COLO668 (cell line): ENCODE measurements around the gene NMT1.

Experiments
- DNase-seq: peaks from one replicate; lab custom pipeline; 2025; ENCODE audit not compliant: unreplicated experiment; lab: John Stamatoyannopoulos, UW

NMT1 gene

GRCh38 chr17:45060797-45061605 lies at the start of gene NMT1:
Gene NMT1, plus strand, starts transcription at chr17:45061317. Its CDS starts 13 bp downstream, at chr17:45061330.
- peak; percentile 94 for DNase-seq

- no peak for DNase-seq
Measured at GRCh38 chr17:45011767-45012166, 49.4 kb upstream of the NMT1 start.

GRCh38 chr17:45013021-45013997 lies 47.8 kb upstream of the NMT1 start:
- peak; percentile 12 for DNase-seq

DNA sequence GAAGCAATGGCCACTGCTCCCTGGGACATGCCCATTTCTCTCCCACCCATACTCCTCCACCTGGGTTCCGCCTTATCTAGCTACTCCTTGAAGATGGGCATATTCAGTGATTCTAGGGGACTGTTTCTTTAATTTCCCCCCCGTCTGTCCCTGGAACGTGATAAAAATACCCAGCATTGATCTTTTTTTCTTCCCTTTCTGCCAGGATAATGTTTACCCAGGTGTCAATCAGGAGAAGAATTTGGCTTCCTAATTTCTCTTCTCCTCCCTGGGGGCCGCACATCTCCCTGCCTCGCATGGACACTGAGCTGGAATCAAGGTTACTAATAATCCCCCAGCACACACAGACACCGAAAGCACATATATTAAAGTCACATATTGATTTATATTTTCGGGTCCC lies 44.9 kb upstream of the NMT1 start:
- no peak for DNase-seq

GRCh38 chr17:45016823-45017222 lies 44.3 kb upstream of the NMT1 start:
- DNase-seq = no peak

DNA sequence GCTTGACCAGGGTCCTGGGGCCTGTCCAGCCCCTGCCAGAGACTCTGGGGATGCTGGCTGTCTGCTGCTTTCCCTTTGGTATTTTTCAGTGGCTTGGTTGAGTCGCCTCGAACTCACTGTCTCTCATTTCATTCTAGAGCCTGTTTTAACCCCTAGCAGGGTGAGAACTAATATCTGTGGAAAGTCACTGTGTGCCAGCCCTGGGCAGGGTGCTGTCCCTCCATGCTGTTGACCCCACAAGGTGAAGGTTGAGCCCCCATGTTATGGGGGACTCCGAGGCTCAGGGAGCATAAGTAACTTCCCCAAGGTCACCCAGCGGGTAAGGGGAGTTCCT lies 42.6 kb upstream of the NMT1 start:
- DNase-seq = no peak

DNA sequence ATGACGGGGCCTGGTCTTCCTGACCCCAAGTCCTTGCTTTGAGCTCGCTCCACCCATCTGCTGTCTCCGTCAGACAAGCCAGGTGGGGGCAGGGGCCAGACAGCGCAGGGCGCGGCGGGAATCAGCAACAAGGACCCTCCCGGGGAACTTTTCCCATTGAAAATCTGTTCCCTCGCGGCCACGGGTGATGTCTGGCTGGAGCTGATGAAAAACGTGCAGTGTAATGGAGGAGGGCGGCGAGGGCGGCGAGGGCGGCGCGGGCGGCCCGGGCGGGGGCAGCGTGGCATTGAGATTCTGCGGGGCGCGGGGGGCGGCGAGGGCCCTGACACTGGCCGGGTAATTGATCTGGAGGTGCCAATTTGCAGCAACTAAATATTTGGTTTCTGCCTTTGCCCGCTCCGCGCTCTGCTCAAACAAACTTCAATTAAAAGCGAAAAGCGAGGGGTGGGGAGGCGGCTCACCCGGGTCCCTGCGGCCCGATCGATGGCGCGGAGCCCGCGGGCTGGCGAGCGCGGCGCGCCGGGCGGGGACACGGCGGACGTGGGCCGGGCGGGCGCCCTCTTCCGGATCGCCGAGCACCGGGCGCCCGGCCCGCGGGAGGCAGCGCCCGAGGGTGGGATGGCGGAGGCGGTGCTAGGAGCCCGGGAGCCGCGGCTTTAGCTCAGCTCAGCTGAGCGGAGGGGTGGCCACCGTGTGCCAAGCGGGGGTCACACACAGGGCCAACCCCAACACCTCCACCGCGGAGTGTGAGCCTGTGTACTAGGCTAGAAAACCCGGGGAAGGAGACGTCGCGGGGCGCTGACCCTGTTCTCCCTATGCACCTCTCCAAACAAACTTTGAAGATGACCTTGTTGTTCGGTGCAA lies 42.0 kb upstream of the NMT1 start:
- peak; percentile 64 for DNase-seq

GRCh38 chr17:45020354-45021138 lies 40.6 kb upstream of the NMT1 start:
- DNase-seq = no peak

DNA sequence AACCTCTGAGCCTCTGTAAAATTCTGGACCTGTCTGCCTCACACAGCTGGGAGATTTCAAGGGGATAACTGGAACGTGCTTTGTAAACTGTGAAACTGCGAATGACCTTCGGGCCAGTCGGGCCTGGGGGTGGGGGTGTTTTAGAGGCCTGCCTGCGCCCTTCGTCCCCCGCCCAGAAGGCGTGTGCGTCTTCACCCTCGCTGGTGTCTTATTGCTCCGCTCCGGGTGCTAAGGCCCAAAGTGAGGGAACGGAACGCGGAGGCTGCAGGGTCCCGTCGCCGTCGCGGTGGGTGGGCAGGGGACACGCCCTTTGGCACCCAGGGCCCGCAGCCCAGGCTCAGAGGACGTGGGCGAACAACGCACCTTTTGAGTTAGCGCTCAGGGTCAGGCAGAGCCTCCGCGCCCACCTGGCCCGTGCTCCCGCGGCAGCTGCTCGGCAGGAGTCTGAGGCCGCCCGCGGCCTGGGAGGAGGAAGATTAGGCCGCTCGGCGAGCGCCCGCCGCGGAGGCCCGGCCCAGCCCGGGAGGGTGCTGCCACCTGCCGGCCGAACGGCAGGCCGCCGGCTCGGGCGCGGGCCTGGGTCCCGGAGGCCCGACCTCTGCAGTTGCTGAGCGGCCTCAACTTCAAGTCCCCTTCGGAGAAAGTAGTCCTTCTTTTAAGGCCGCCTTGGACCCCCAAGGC lies 39.4 kb upstream of the NMT1 start:
- peak; percentile 76 for DNase-seq

DNA sequence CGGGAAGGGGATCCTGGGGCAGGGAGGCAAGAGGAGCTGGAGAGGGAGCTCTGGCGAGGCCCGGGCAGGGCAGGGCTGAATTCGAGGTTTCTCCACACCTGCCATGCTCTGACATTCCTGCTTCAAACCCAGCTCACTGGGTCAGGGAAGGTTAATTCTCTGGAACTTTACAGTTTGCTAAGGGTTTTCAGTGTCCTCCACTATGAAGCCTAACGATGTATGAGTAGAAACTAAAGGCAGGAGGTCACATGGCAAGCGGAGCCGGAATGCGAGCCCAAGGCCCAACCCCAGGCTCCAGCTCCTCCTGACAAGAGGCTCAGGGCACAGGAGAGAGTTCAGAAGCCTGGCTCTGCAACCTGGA lies 38.8 kb upstream of the NMT1 start:
- no peak for DNase-seq

DNA sequence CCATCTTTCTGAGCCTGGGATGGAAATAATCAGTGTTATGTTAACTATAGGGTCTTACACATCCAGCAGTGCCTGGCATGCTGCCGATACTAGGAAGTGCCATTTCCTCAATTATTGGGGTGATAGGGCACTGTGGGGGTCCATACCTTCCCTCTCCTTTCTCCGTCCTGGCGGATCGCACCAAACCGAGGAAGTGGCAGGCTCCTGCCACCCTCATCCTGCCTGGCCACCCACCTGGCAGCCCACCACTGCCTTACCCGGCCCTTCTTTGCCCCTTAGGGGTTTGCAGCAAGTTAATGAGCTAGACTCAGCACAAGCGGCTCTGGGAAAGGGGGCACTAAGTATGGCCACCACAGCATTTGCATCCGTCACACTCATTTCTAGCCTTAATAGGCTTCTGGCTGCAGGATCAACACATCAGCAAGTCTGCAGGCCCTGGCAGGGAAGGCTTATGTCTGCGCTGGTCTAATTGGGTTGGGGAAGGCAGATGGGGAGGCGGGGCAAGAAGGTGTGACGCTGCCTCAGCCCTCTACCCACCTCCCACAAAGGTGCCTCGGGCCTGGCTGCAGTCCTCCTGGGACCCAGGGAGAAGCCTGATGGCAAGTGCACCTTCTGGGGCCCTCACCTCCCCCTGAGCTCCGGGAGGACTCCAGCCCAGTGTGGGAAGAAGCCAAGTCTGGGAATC lies 38.3 kb upstream of the NMT1 start:
- no peak for DNase-seq

DNA sequence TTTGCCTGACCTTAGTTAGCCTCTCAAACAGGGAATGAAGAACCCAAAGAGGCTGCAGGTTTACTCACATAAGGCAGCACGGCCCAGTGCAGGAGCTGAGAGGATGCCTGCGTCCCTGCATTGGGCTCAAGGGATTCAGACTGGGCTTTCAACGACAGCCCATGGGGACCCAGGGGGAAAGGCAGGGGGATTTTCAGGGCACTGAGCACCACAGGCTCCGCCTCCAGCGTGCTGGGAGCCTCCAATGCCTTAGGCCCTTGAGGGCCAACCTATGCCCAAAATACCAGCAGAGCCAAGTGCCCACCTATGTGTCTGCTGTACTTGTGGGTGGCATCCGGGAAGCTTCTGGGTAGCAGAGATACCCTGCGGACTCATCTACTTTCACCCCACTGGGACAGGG lies 32.0 kb upstream of the NMT1 start:
- no peak for DNase-seq

GRCh38 chr17:45029758-45030423 lies 31.2 kb upstream of the NMT1 start:
- DNase-seq = no peak

DNA sequence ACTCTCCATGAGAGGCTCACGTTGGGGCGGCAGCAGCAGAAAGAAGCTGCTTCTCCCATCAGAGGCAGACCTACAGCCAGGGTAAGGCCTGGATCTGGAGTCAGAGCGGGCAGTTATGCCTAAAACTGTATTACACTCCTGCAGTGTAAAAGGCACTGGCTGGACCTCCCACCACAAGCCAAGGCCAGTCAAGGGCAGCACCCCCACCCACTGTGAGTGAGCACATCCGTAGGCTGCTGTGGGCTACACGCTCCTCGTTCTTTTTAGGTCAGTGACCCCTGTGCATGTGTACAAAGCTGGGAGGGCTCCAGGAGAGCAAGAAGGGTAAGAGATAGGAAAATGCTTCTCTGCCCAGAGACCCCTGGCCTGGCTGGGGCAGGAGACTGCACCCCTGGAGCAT lies 30.4 kb upstream of the NMT1 start:
- DNase-seq = no peak

DNA sequence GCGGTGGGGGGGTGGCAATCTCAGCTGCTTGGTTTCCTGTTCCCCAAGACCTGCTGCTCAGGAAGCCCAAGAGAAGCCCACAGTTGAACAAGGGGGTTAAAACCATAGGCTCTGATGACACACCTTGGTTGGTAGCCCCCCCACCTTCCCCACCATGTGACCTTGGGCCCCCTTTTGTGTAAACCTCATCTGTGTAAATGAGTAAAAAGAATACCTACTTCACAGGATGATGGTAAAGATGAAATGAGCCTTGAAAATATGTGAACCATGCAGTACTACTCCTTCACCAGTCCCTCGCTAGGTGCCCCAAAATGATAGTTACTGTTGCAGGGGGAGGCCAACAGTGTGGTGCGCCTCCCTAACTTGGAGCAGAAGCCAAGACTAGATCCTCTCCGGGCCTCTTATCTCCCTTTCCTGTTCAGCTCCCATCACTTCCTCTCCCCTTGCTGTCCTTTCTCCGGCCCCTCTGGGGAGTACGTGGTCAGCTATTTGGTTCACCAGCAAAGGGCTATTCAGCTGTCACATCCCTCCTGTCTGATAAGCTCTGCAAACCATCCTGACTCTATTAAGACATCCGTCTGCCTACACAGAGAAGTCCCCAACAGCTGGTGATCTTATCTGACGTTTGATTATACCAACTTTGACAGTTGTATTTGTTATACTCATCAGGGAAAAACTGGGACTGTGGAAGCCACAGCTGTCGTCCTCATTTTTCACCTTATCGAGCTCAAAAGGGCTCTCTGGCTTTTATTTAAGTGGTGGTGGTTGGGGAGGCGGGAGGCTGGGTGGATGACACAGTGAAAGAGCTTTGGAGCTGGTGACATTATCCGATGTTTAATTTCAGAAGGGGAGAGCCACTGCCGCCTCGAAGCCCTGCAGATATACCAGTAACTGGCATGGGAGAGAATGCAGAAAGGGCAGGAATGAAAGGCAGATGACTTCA lies 29.6 kb upstream of the NMT1 start:
- no peak for DNase-seq

DNA sequence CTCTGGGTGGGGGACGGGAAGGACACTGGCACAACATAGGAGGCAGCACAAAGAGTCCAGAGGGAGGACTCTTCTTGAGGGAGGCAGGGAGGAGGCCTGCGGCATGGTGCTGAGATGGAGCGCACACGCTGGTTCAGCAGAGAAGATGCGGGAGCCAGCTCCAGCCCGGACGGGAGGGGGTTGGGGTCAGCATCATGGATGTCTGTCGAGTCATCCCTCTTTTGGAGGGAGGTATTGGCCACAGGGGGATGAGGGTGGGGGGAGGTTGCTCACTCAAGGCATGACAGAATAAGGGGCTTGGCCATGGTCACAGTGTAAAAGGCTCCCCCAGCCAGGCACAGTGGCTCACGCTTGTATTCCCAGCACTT lies 29.0 kb upstream of the NMT1 start:
- DNase-seq = no peak

- no peak for DNase-seq
Measured at GRCh38 chr17:45034599-45034998, 26.5 kb upstream of the NMT1 start.

DNA sequence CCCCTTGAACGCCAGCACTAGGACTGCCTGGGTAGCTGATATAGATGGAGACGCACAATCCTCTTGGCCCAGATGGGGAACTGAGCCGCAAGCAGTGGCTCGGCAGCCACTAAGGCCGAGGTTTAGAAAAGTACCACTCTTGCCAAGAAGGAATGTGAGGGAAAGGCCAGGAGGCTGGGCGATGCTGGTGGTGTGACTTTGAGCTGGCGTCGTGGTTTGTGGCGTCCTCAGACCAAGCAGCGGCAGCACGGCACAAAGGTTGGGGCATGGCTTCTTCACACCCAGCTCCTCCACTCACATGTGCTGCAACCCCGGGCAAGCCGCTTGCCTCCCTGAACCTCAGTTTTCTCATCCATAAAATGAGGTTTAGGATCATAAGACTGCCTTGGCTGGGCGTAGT lies 25.3 kb upstream of the NMT1 start:
- DNase-seq = no peak
